Hematopoietic multipotent progenitor cell treated with erythropoietin and hydrocortisone succinate and interleukin-3 and kit ligand, for 6 days (in vitro differentiated cells): Measurements from ENCODE around the gene NMUR2.

Source experiments
- DNase-seq: peaks from one replicate; pipeline ENCODE4 v3.0.0-alpha.2; 2015

The NMUR2 gene

GRCh38 chr5:152405145-152405544 lies at the start of gene NMUR2:
NMUR2 (minus strand) TSS chr5:152405279; CDS start chr5:152405113, 166 bp downstream.
- DNase-seq: no peak

GRCh38 chr5:152443935-152444334 lies 38.9 kb upstream of the NMUR2 start:
- no peak for DNase-seq

- no peak for DNase-seq
Measured at GRCh38 chr5:152439791-152440190, 34.7 kb upstream of the NMUR2 start.

- DNase-seq: no peak
Measured at GRCh38 chr5:152437866-152438265, 32.8 kb upstream of the NMUR2 start.

- DNase-seq: no peak
Measured at GRCh38 chr5:152427721-152428120, 22.6 kb upstream of the NMUR2 start.

- DNase-seq: no peak
Measured at GRCh38 chr5:152425083-152425482, 20.0 kb upstream of the NMUR2 start.

- no peak for DNase-seq
Measured at GRCh38 chr5:152424501-152424900, 19.4 kb upstream of the NMUR2 start.

GRCh38 chr5:152422081-152422480 lies 17.0 kb upstream of the NMUR2 start:
- no peak for DNase-seq

GRCh38 chr5:152412129-152412528 lies 7.0 kb upstream of the NMUR2 start:
- no peak for DNase-seq

- DNase-seq: no peak
Measured at GRCh38 chr5:152406082-152406481, 1.0 kb upstream of the NMUR2 start.

- no peak for DNase-seq
Measured at GRCh38 chr5:152404494-152404893, 585 bp downstream of the NMUR2 start.

GRCh38 chr5:152403046-152403445 lies 2.0 kb downstream of the NMUR2 start:
- DNase-seq: no peak

GRCh38 chr5:152400846-152401245 lies 4.2 kb downstream of the NMUR2 start:
- no peak for DNase-seq

- no peak for DNase-seq
Measured at GRCh38 chr5:152397581-152397980, 7.5 kb downstream of the NMUR2 start.

- DNase-seq: no peak
Measured at GRCh38 chr5:152393441-152393840, 11.6 kb downstream of the NMUR2 start.

- DNase-seq: no peak
Measured at GRCh38 chr5:152389208-152389849, 15.8 kb downstream of the NMUR2 start.

- DNase-seq: no peak
Measured at GRCh38 chr5:152388610-152389009, 16.5 kb downstream of the NMUR2 start.

GRCh38 chr5:152380415-152381123 lies 24.5 kb downstream of the NMUR2 start:
- no peak for DNase-seq

- no peak for DNase-seq
Measured at GRCh38 chr5:152379331-152379730, 25.7 kb downstream of the NMUR2 start.

GRCh38 chr5:152378730-152379129 lies 26.3 kb downstream of the NMUR2 start:
- DNase-seq: no peak

- no peak for DNase-seq
Measured at GRCh38 chr5:152376886-152377285, 28.2 kb downstream of the NMUR2 start.

GRCh38 chr5:152374711-152375275 lies 30.3 kb downstream of the NMUR2 start:
- DNase-seq: no peak

- no peak for DNase-seq
Measured at GRCh38 chr5:152372875-152373274, 32.2 kb downstream of the NMUR2 start.

GRCh38 chr5:152369298-152369697 lies 35.8 kb downstream of the NMUR2 start:
- no peak for DNase-seq
